CD4-positive, alpha-beta T cell treated with Interleukin-4 for 4 hours (primary cell): ENCODE data around the gene UFD1.

Source experiments
- DNase-seq: peaks from one replicate; pipeline ENCODE4 v3.0.0-alpha.2; 2020

The UFD1 gene

GRCh38 chr22:19478901-19479354, at the start of gene UFD1:
Gene UFD1 (minus strand): TSS chr22:19479193. CDS start chr22:19479085, 108 bp downstream.
- peak; percentile 75 for DNase-seq

DNA sequence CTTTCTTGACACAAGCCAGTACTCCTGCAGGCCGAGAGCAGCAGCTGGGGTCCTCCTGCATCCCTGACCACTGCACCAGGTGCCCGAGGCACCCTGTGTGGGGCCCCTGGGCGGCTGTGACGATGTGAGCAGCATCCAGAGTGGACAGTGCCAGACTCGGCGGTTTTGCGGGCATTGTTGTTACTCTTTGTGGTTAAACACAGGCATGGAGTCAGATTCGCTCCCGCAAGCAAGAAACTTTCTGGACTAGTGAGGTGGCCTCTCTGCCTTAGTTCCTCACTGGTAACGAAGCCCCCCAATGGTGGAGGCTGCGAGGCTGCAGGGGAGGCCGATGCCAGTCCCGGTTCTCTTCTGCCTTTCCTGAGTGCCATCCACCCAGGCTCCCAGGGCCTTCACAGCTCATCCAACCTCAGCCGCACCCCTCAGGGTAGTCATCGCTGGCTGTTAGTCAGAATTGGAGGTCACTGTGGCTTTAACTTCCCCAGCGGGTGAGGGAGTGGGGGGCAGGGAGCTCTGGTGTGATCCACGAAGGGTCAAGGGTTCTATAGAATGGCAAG, 48.9 kb upstream of the UFD1 start:
- no peak for DNase-seq

DNA sequence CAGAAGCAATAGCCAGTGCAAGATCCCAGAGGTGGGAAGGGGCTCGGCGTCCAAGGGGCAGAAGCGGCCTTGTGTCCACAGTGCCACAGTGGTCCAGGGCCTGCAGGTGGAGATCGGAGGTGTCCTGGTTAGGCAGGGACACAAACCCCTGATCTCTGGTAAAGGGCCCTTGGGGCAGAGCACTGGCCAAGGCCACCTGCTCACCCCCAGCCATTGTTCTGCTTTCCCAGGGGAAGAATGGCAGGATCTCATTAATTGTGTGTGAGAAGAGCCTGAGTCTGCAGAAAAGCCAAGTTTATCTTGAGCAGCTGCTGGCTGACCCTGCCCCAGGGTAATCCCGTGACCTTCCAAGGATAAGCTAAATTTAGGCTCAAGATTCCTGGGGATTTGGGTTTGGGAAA, 48.3 kb upstream of the UFD1 start:
- no peak for DNase-seq

DNA sequence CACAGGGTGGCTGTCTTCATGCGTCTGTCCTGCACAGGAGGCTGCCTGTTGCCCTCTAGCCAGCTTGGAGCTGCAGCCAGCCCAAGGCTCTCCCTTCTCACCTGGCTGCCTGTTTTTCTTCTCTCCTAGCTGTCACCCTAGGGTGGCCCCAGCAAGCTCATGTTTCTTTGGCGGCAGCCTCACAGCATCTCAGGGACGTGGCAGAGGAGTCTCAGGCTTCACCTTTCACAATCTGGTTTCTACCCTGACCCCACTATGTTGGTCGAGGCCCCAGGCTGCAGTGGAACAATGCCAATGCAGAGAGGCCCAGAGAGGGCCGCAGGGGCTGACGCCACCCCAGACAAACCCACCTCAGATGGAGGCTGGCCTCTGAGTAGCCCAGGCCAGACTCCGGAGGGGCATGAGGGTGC, 47.7 kb upstream of the UFD1 start:
- DNase-seq, result no peak

DNA sequence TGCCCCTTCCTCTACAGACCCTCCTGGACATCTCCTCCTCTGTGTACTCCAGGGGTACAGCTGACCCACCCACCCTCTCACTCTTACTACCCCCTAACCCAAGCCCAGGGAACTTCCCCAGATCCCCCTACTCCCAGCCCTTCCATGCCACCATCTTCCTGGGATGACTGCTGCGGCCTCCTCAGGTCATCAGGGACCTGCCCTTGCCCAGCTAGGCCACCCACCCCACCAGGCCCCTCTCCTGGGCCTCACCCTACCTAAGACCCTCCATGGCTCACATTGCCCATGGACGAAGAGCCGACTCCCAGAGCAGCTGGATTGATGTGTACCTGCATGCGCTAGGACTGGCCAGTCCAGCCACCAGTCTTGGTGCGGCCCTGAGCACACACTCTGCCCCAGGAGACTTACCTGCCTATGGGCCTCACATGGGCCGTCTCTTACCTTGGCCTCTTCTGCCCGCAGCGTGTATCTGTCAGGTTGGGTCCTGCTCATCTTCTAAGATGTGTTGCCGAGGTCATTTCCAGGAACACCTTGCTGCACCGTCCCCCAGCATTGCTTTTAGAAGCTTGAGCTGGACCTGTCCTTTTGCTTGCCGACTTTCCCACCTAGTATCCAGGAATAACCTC, 47.2 kb upstream of the UFD1 start:
- no peak for DNase-seq

DNA sequence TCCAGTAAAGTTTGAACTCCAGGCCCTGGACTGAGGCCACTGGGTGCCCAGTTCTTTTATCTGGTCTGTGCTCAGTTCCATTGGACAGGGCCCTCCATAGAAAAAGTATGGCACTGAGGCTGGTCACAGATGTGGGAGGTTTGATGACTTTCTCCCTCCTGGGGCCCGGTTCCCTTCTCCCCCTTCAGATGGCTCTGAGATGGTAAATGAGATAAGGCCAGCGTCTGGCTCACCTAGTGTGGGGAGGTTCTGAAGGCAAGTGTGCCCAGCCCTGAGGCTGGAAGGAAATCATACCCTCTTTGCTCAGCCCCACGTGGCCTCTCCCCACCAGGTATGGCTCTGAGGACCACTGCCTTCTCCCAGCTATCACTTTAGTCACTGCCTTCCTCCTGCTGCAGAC, 46.7 kb upstream of the UFD1 start:
- DNase-seq, result no peak

- no peak for DNase-seq
These were observed 46.2 kb upstream of the UFD1 start for GRCh38 chr22:19525116-19525660.

DNA sequence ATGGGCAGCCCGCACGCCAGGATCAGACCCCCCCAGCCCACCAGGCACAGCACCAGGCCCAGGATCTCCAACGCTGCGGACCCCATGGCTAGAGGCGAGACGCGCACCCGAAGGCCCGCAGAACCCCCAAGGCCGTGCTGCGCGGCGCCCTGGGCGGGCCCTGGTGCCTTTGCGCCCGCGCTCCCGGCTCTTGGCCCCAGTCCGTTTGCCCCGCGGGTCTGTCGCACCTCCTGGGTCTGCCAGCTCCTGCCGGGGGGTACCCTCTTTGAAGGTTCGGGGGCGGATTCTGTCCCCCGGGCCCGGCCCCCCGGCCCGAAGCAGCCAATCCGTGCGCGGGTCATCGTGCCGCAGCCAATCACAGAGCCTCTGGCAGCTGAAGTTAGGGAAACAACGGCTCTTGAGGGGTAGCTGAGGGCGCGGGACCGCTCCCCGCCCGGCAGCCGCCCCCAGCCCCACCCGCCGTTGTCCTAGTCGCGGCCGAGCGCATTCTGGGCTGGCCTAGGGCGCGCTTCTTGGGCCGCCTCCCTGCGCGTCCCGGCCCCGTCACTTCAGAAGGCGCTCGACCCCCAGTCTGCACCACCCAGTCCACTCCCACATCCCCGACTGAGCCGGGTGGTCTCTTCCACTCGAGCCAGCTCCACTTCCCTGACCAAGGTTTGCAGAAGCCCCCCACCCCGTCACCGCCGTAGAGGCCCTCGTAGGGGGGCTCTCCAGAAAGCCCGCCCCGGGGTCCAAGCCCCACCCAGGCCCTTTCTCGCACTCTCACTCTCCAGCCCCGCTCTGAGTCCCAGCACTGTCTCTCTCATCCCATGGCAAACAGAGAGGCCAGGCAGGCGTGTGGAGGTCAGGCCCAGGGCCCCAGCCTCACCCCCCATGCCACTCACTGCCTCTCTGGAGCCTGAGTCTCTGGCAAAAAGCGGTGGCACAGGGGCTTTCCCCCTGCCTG, 45.5 kb upstream of the UFD1 start, which contains the start of gene CLDN5:
Gene CLDN5, minus strand, starts transcription at position 241 of the 946 bp plus-strand sequence. Its CDS starts 155 bp downstream, at position 86.
- DNase-seq, result no peak

DNA sequence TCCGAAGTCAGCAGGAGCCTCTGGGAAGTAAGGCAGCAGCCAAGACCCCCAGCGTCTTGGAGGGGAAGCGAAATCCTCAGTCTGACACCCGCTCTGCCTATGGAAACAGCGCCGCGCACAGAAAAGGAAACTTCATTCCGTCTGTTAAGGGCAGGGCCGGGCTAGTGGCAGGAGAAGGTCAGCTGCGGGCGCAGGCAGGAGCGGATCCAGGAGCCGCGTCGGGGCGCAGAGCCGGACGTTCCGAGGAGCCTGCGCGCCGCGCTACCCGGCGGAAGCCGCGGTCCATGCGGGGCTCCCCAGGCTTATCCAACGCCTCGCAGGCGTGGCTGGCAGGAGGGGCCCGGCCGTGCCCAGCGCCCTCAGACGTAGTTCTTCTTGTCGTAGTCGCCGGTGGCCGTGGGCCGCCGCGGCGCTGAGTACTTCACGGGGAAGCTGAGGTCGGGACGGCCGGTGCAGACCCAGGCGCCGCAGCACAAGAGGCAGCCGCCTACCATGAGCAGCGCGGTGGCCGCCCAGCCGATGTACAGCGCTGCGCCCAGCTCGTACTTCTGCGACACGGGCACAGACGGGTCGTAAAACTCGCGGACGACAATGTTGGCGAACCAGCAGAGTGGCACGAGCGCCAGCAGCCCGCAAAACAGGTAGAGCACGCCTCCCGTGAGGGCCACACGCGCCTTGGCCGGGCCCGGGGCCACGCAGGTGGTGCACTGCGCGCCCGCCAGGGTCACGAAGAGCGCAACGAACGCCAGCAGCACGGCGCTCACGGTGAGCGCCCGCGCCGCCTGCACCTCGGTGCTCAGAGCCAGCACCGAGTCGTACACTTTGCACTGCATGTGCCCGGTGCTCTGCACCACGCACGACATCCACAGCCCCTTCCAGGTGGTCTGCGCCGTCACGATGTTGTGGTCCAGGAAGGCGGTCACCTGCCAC, 44.5 kb upstream of the UFD1 start:
- DNase-seq, result no peak

- DNase-seq, result no peak
These were observed 43.9 kb upstream of the UFD1 start for GRCh38 chr22:19522881-19523239.

DNA sequence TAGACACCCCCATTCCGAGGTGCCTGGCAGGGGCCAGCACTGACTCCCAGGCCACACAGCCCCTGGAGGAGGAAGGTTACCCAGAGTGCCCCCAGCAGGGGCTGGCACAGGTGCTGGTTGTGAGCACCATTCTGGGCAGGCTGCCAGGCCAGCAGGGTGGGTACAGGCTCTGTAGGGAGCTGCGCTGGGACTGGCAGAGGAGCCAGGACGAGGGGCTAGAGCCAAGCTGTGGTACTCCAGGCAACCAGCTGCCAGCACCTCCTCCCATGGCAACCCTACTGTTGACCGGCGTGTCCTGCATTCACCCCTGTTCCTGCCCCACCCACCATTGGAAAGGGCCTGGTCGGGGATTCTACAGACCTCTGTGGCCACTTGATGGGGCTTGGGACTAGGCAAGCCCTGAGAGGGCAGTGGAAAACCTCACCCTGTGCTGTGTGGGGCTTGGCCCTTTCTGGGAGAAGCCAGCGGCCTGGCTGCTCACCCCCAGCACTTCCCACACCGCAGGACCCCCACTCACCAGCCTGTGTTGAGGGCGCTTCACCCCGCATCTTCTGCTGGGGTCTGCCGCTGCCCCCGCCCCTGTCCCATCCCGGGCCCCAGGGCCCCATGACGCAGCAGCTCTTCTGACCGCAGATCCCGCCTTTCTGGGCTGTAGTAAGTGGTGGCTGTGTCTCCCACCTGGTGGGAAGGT, 43.3 kb upstream of the UFD1 start:
- DNase-seq, result no peak

GRCh38 chr22:19520566-19521305, 41.7 kb upstream of the UFD1 start:
- DNase-seq, result no peak

DNA sequence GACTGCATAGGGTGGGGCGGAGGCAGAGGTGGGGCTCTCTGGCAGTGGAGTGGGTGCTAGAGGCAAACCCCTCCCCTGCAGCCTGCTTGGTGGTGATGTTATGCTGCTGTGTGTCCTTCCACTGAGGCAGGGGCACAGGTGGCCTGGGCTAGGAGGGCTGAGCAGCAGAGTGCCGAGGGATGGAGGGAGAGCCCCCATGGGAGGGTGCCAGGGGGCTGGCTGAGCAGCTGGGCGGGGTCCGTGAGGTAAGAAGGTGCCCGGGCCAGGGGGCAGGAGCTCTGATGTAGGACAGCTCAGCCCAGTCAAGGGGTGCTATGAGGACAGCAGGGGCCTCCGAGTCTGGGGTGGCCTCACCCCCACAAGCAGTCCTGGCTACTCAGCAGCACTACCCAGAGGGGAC, 41.0 kb upstream of the UFD1 start:
- no peak for DNase-seq

DNA sequence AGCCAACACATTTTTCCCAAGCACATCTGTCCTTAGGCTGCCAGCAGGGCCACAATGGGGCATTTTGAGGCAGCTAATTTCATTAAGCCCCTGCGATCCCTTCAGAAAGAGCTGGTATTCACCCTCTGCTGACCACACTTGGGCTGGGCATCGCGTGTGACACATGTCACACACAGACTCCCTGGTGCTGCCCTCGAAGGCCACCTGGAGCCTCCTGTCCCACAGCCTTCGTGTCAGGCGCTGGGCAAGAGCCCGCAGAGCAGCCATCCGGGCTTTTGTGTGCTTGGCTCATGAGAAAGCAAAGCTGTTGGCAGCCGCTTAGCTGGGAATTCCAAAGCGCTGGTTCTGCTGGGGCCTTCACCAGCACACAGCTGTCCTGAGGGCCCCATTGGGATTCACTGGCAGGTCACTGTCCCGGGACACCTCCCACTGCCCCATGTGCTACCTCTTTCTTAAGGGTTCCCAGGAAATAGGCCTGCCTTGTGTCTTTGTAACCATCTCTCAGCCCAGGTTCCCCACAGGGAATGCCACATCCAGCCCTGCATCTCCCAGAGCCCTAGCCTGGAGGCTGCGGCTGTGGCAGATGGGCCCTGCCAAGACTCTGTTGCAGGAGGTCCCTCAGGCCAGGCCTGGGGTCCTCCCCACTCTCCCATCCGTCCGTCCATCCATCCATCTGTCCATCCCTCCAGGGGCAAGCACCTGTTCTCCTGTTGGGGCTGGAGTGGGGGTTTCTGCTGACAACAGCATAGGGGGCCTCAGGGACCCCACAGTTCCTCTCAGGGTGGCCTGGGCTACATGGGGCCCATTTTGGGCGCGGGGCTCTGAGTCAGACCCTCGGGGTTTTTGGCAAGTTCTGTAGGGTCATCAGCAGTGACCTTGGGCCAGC, 40.3 kb upstream of the UFD1 start:
- no peak for DNase-seq

DNA sequence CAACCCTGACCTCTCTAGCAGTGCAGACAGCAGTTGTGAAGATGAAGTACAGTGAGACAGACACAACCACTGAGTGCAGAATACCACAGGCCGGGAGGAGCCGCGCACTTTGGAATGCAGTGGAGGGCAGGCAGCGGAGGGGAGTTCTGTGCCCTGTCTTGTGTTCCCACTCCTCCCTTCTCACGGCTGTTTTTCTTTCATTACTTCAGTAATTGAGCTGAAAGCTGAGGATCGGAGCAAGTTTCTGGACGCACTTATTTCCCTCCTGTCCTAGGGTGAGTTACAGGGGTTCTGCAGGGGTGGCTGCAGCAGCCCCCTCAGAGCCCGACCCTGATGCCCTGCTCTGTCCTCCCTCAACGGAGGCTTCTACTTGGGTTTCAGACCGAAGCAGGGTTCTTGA, 39.6 kb upstream of the UFD1 start:
- DNase-seq, result no peak

DNA sequence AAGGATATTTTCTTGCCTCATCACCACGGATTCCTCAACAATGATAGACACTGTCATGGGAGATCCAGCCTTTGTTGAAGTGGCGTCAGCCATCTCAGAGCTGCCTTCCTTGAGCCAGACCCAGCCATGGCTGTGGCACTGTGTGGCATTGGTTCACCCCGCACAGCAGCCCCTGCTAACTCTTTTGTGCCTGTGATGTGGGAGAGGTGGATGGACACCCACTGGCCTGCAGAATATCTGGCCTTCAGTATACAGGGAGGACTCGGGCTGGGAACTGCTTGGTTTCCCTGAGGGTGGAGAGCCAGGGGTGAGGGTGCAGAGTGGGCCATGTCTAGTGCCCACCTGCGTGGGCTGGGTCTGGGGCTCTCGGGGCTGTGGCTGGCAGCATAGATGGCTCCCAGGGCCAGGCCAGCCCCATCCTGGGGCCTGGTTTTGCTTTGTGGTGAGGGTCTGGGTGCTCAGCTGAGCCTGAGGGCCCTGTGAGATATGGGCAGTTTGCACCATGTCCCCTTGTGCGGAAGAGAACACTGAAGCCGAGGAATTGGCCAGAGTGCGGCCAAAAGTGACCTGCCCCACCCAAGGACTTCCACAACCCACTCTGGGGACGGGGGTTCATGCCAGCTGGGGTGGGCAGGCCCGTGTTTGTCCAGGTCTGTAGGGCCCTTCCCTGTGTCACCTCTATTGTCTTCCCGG, 39.1 kb upstream of the UFD1 start:
- no peak for DNase-seq

GRCh38 chr22:19517171-19517500, 38.1 kb upstream of the UFD1 start:
- DNase-seq, result no peak

GRCh38 chr22:19516378-19517170, 37.6 kb upstream of the UFD1 start:
- DNase-seq, result no peak
